HuH-7.5 (cell line): ENCODE data around the gene OBP2A.
"Not testable (repeated sequence)": the region's sequence is repeated elsewhere in the genome, so short reads cannot be mapped to it uniquely, and the experiment has no call there.

Source experiments
- DNase-seq: peaks from one replicate; pipeline ENCODE4 v3.0.0; 2011; ENCODE audit warnings: low spot score

Gene OBP2A

DNA sequence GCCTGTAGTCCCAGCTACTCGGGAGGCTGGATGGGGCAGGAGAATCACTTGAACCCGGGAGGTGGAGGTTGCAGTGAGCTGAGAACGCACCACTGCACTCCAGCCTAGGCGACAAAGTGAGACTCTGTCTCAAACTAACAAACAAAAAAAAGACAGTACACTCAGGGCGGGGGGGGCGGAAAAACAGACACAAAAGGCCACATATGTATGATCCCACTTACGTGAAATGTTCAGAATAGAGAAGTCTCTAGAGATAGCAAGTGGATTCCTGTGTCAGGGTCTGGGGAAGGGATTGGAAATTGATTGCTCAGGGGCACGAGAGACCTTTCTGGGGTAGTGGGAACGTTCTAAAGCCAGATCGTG is 33.7 kb upstream of the OBP2A start:
- DNase-seq = no peak

DNA sequence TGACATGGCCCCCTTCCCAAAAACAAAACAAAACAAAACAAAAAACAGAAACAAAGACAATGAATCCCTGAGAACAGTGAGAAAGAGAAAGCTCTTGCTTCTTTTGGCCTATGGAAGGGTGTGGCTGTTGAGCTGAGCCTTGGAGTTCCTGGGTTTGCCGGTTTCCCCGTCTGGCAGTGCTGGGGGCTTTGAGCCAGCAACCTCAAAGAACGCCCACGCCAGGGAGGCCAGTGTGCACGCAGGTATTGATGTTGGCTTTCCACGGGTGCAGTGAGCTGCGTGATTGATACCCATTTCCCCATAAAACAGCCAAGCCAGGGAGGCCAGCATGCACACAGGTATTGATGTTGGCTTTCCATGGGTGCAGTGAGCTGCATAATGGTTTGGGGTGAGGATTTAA is 33.0 kb upstream of the OBP2A start:
- DNase-seq = no peak

DNA sequence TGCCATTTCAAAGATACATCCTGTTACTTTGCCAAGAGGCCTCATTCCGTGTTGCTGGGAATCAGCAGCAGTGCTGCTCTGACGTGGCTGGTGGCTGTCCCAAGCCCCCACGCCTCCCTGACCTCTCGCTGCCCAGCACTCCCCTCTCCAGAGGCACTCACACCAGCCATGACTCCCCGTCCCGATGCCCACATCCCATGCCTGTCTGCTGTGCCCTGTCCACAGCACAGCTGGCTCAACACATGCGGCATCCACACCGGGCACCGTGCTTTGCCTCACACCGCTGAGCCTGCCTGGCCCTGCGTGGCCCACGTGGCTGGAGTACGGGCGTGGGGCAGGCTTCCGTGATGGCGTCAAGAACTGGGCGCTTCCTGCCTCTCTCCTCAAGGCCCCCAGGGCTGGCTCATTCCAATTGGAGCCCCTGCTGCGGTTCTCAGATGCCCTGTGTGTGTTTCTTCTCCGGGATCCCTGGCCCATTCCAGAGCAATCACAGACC is 32.5 kb upstream of the OBP2A start:
- DNase-seq = no peak

DNA sequence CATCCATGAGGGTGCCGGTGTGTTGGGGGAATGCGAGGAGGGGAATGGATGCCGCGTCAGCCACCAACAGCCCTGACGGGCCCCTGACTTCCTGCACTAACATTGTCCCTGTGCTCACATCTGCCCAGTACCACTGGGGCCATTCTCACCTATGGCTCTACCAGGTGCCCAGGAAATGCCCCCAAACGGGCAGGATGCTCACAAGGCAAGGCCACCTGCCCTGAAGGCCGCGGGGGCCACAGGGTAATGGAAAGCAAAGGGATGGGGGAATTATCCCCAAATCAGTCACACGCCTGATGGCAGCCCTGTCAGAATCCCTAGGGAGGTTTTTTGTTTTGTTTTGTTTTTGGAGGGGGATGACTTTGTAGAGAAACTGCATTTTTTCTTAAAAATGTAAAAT is 32.0 kb upstream of the OBP2A start:
- not testable (repeated sequence) for DNase-seq

DNA sequence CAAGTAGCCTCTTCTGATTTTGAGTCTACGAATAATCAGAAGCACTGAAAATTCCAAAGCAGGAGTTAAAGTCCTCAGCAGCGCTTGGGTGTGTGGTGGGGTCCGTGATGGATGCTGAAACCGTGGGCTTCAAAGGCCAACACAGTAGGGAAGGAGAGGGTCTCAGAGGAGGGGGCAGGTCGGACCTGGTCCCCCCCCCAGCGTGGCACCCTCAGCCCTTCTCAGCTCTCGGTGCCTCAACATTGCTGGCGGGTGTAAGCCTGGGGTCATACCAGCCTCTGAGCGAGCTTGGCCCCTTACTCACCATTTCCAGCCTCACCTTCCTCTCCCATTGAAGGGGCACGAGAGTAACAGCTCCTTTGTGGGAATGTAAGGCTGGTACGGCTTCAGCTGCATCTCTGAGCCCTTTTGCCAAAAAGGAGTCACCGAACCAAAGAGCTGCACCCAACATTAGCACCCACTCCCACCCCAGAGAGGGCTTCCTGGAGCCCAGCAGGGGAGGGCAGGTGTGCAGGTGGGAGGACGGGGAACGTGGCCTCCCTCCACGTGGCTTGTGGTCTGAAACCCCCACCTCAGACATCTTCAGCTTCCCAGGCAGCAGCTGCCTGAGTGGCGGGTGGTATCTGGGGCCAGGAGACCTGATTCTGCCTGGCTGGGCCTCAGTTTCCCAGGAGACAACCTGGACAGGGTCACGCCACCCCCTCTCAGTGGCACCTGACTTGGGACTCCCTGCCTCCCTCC is 31.4 kb upstream of the OBP2A start:
- DNase-seq = no peak

DNA sequence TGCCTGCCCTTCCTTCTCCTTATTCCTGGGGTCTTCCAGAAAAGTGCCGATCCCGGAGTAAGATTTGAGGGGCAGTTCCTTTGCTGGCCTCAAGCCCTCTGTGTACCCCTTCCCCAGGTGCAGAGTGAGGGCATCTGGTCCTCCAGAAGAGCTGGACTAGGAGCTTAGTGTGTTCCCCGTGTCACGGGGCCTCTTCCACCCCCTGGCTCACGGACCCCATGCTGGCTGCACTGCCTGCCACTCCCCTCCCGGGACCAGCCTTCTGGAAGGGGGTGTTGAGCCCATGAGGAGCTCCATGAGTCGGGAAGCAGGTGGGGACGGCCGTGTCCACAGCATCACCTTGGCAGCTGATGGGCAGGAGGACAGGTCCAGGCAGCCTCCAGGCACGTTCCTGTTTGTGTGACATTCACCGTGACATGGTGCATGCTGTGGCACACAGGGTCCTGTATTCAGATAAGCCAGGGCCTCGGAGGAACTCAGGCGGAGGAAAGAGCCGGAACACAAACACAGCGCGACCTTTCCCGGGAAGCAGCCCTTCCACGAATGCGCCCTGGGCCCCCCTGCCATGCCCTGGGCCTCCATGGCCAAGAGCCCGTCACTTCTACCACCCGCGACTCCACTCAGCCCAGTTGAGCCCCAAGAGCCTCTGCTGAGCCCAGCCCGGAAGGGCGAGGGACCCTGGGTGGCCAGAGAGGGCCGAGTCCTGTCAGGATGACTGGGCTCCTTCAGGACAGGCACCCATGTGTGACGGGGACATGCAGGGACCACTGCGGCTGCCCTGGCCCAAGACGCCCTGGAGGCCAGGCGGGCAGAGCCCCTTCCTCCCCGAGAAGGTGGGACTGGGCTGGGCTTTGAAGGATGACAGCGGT is 30.6 kb upstream of the OBP2A start:
- no peak for DNase-seq

DNA sequence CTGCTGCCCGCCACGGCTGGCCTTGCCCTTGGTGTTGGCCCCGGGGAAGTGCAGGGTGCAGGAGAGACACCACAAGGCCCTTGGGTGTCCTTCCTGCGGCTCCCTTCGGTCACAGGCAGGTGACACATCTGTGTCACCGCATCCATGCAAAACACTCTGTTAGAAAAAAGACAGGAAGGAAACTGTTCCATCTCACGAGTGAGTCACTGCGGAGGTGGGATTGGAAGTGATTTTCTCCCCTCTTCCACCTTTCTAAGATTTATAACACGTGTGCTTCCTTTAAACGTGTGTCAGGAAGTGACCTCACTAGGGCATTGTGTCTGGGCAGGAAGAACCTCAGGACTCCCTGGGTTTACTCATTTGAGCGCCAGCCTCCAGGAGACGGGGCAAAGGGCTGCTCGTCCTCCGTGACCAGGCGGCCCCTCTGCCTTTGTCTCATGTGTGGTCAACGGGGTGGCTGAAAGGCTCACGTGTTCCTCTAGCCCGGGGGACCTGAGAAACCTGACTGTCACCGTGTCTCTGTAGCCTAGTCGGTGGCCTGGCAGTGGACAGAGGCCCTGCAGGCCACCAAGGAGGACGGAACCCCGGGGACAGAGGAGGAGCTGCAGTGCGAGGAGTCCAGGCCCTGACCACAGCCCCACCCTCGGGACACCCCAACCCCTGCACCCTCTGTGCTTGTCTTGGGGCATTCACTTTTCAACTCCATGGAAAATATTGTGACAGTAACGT is 29.6 kb upstream of the OBP2A start:
- DNase-seq = no peak

DNA sequence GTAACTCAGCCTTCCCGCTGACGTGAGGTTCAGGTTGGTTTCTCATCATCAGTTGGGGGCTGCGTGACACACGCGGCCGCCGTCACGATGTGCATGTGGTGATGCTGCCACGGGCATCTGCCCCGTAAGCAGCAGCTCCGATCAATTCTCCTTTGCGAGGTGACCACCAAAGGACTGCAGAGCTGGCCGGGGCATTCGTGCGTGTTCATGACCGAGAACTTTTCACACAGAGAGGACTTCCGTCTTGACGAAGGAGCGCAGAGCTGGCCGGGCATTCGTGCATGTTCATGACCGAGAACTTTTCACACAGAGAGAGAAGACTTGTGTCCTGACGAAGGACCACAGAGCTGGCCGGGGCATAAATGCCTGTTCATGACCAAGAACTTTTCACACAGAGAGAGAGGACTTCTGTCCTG is 28.5 kb upstream of the OBP2A start:
- no peak for DNase-seq

DNA sequence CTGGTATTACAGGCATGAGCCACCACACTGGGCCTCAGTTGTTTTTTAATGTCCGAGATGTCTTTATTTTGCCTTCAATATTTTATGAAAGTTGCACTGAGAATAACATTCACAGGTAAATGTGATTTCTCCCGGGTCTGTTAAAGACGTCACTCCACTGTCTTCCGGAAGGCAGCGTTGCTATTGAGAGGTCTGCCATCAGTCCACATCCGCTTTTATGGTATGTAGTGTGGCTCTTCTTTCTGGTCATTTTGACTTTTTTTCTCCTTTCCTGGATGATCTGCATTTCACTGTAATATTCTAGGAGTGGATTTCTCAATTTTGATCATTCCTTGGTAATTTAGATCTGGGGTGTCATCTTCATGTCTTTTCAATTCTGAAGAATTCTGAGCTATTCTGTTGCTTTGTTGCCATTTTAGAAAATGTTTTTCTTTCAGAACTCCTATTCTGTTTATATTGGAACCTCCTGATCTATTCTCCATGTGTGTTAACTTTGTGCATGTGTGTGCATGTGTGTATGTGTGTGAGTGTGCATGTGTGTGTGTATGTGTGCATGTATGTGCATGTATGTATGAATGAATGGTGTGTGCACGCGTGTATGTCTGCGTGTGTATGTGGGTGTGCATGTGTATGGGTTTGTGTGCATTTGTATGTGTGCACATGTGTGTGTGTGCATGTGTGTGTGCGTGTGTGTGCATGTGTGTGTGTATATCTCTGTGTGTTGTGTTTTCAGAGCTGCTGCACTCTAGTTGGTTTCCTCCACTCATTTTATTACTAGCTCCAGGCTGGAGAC is 26.6 kb upstream of the OBP2A start:
- DNase-seq = no peak

DNA sequence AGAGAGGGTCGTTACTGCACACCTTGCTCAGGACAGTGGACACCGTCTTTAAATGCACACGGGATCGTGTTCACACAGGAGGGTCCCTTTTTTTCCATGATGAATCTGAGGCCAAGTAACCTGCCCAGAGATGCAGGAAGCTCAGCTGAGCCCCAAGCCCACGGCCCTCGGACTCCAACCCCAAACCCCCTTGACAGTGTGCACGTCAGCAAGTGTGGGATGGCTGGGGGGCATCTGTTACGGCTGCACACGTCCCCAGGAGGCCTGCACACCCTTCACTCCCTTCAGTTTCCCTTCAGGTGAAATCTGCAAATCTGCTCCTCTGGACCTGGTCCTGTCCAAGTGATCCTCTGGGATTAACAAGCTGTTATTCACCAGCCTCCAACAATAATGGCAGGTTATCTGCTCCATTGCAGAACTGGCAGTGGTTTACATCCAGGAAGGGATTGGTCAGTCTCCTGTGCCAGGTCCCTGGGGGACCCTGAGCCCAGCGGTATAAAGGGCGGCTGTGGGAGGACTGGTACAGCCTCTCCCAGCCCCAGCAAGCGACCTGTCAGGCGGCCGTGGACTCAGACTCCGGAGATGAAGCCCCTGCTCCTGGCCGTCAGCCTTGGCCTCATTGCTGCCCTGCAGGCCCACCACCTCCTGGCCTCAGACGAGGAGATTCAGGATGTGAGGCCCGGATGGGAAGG is 24.9 kb upstream of the OBP2A start, which contains the start of gene LCN1:
Gene LCN1 (plus strand): TSS at position 525 of the 692 bp plus-strand sequence. CDS start 58 bp downstream, at position 583.
- no peak for DNase-seq

DNA sequence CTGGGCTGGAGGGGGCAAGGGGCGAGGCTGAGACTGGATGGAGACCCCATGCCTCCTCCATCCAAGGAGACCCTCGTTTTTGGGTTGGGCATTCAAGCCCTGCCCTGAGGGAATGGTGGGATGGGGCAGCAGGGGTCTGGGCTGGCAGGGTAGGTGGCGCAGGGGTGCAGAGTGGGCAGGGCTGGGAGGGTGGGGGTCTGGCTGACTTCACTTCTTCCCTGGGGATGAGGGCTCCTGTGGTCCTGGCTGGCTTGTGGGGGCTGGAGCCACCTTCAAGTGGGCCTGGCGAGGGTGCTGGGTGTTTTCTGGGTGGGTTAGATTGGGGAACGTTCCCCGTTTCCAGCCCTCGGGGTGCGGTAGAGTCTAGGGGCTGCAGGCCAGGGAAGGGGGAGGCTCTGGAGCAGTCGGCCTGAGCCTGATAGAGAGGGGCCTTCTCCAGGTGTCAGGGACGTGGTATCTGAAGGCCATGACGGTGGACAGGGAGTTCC is 24.3 kb upstream of the OBP2A start:
- DNase-seq = no peak

DNA sequence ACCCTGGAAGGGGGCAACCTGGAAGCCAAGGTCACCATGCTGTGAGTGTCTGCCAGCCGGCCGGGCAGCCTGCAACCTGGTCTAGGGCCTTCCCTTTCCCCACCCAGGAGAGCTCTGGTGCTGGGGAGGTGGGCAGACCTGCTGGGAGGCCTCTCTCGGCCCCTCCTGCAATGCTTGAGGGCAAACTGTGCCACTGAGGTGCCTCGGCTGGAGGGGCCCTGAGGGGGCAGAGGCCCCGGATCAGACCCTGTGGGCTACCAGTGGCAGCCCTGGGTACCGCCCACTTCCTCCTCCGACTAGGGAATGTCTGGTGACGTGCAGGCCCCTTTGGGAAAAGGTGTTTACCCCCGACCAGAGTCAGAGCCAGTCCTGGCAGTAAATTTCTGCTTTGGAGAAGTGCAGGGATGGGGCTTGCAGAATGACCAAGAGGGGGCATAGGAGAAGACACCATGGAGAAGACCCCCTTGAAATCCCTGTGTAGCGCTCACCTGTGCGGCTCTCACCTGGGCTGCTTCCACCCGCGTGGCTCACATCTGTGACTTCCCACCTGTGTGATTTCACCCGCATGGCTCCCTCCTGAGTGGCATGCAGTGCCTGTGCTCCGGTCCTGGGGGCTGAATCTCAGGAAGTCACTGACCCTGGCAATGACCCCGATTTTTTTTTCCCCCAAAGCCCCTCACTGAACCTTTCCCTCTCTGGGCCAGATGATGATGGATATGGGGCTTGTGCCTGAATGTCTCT is 23.6 kb upstream of the OBP2A start:
- no peak for DNase-seq

DNA sequence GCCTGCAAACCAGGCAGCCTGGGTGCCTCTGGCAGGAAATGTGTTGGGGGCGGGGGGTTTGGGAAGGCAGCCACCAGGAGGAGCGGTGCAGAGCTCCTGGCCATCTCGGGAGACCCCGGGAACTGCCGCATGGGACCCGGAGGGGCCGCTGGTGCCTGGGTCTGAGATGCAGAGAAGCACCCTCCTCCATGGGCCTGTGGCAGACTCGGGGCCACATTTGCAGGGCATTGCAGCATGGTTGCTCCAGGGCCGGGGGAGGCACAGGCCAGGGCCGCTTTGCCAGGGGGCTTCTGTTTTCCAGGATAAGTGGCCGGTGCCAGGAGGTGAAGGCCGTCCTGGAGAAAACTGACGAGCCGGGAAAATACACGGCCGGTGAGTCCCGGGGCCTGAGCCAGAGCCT is 23.0 kb upstream of the OBP2A start:
- no peak for DNase-seq

DNA sequence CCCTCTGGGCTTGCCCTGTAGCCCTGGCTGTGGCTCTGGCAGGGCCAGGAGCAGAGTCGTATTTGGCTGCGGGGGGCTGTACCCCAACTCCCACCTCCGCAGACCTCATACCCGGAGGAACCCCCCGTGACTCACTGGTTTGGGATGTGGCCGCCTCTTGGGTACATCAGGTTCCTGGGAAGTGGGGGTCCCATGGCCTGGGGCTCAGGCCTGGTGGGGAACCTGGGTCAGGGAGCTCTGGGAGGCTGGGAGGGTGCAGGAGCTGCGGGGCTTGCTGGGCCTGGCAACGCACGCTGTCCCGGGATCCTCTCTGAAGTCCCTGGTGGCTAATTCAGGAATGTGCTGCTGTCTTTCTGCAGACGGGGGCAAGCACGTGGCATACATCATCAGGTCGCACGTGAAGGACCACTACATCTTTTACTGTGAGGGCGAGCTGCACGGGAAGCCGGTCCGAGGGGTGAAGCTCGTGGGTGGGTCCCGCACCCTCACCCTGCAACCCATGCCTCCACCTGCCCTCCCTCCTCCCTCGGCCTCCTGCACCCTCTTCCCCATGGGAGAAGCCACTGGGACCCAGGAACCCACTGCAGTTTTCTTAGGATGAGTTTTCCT is 22.3 kb upstream of the OBP2A start:
- no peak for DNase-seq

DNA sequence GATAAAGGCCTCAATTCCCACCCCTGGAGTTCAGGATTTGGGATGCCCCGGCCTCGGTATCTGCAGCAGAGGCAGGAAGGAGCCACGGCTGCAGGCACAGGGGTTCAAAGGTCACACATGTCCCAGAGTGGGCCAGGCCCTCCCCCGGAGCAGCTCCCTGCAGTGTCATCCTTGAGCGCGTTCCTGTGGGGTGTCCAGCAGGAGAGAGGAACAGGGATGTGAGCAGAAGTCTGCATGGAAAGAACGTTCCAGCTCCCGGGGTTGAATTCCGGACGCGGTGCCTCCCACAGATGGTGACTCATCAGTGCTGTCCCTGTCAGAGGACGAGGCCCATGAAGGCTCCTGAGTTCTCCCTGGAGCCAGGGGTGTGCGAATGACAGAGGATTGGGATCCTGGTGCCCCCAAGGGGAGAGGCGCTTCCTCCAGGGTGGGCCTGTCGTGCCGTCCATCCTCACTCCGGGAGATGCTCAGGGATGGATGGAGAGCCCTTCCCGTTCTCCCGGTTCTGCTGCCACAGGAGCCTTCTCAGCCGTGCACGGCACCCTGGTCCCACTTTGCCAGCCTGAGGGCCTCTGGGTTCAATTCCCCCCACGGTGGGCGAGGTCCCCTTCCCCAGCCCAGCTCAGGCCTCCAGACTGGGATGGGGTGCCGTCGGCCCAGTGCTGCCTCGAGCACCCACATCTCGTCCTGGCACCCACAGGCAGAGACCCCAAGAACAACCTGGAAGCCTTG is 21.6 kb upstream of the OBP2A start:
- DNase-seq = no peak

DNA sequence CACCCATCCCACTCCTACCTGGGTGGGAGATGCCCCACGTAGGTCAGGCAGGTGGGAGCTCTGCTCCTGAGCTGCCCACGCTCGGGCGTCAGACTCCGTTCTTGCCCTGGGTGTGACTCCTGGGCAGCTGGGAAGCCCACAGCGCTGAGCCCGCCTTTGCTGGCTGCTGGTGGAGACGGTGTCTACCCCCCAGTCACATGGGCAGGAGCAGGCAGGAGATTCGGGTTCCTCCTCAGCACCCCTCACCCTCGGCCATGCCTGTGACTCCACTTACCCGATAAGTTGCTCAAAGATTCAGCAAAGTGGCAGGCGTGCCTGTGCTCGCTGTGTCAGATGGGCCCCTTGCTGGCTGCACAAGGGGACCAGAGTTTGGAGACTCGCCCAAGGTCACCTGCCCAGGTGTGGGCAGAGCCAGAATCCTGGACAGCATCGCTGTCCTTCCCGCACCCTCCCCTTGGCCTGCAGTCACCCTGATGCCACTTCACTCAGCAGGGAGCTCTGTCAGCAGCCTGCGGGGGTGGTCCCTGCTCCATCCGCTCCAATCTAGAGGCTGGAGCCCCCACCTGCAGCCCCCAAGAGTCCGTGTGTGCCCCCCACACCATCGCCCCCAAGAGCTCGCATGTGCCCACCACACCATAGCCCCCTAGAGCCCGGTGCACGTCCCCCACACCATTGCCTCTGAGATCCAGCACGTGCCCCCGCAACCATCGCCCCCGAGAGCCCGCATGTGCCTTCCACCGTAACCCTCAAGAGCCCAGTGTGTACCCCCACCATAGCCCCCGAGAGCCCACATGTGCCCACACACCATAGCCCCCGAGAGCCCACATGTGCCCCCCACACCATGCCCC is 20.5 kb upstream of the OBP2A start:
- no peak for DNase-seq

DNA sequence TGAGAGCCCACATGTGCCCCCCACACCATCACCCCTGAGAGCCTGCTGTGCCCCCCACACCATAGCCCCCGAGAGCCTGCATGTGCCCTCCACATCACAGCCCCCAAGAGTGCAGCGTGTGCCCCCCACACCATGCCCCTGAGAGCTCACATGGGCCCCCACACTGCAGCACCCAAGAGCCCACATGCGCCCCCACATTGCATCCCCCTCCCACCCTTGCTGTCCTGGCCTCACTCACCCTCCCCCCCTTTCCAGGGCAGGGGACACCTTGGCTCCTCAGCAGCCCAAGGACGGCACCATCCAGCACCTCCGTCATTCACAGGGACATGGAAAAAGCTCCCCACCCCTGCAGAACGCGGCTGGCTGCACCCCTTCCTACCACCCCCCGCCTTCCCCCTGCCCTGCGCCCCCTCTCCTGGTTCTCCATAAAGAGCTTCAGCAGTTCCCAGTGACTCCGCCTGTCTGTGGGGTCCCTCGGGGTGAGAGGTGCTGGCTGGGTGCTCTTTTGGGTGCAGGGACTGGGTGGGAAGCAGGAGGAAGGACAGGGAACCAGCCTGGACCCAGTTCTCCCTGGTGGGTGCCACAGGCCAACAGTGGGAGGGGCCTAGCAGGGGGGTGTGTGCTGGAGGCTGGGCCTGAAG is 19.7 kb upstream of the OBP2A start:
- no peak for DNase-seq
